HG02870 (cell line): ENCODE results near the gene SCAP.
"Not testable (repeated sequence)": the region's sequence is repeated elsewhere in the genome, so short reads cannot be mapped to it uniquely, and the experiment has no call there.

ENCODE experiments used
- ATAC-seq: cut with Tn5 transposase; IDR thresholded peaks from one replicate; pipeline ENCODE4 v1.9.1; 2021; ENCODE audit warnings: mild to moderate bottlenecking, moderate library complexity; ENCODE audit not compliant: unreplicated experiment

Gene SCAP

GRCh38 chr3:47475570-47476329 lies at the start of gene SCAP:
Gene SCAP (minus strand): TSS chr3:47475941. CDS start chr3:47442993, 32,948 bp downstream.
- ATAC-seq, result peak; percentile 88

GRCh38 chr3:47523310-47524073 lies 47.8 kb upstream of the SCAP start:
- ATAC-seq, result no peak

- no peak for ATAC-seq
These were observed 46.6 kb upstream of the SCAP start for GRCh38 chr3:47522082-47522987.

GRCh38 chr3:47520756-47521155 lies 45.0 kb upstream of the SCAP start:
- ATAC-seq, result no peak

GRCh38 chr3:47517937-47518336 lies 42.2 kb upstream of the SCAP start:
- no peak for ATAC-seq

GRCh38 chr3:47515864-47516319 lies 40.2 kb upstream of the SCAP start:
- no peak for ATAC-seq

- ATAC-seq, result no peak
These were observed 39.4 kb upstream of the SCAP start for GRCh38 chr3:47515100-47515499.

DNA sequence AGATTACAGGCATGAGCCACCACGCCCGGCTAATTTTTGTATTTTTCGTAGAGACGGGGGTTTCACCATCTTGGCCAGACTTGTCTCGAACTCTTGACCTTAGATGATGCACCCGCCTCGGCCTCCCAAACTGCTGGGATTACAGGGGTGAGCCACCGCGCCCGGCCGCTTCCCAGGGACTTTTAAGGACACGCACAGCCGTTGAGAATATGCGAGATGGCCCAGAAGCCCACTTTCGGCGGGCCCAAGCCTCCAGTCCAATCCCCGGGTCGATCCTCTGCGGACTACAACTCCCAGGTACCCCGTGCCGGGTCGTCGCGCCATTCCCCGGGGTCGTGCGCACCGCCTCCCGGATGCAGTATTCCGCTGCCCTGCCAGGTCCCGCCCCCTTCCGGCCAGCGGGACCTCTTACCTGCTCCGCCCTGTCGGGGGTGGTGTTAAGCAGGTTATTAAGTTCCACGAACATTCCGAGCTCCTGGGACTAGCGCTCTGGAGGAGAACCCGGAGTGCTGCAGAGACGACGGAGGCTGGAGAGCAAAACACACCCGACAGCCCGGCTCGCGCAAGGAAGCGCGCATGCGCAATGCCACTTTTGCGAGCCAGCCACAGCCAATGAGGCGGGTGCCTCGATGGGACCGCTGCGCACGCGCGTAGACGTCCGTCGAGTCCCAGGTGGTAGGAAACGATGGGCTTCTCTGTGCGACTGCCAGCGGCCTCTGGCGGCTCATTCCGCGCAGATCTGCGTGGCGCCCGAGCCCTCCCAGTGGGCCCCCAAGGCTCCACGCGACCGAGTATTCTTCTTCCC lies 37.6 kb upstream of the SCAP start, which contains the start of gene ELP6:
Gene ELP6 (minus strand): TSS at position 588 of the 805 bp plus-strand sequence. CDS start 122 bp downstream, at position 466.
- peak; percentile 91 for ATAC-seq

GRCh38 chr3:47512416-47513124 lies 36.8 kb upstream of the SCAP start:
- peak; percentile 15 for ATAC-seq

DNA sequence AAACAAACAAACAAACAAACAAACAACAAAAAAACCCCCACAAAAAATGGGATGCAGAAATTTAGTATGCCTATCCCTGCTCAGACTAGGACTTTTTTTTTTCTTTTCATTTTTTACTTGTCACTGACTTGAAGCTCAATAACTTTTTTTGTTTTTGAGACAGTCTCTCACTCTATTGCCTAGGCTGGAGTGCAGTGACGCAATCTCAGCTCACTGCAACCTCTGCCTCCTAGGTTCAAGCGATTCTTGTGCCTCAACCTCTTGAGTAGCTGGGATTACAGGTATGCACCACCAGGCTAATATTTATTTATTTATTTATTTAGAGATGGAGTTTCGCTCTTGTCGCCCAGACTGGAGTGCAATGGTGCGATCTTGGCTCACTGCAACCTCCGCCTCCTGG lies 29.5 kb upstream of the SCAP start:
- not testable (repeated sequence) for ATAC-seq

- ATAC-seq, result no peak
These were observed 28.4 kb upstream of the SCAP start for GRCh38 chr3:47504113-47504512.

GRCh38 chr3:47503033-47503432 lies 27.3 kb upstream of the SCAP start:
- ATAC-seq, result no peak

GRCh38 chr3:47496892-47497291 lies 21.2 kb upstream of the SCAP start:
- no peak for ATAC-seq

- ATAC-seq, result no peak
These were observed 20.1 kb upstream of the SCAP start for GRCh38 chr3:47495886-47496285.

DNA sequence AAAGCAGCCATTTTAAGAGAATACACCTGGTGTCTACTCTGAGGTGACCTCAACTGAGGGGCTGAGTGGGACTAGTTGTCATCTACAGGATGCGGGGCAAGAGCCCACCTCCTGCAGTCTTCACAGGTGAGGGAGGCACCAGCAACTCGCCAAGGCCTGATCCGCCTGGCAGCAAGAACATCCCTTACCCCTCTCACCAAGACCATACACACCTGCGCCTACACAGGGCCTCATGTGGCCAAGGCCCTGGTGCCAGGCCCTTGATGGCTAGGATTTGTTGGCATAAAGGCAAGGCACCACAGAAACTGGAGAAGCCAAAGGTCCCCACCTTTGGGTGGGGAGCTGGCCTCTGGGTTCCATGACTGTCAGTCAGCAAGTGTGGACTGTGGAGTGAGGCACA lies 19.4 kb upstream of the SCAP start:
- no peak for ATAC-seq

DNA sequence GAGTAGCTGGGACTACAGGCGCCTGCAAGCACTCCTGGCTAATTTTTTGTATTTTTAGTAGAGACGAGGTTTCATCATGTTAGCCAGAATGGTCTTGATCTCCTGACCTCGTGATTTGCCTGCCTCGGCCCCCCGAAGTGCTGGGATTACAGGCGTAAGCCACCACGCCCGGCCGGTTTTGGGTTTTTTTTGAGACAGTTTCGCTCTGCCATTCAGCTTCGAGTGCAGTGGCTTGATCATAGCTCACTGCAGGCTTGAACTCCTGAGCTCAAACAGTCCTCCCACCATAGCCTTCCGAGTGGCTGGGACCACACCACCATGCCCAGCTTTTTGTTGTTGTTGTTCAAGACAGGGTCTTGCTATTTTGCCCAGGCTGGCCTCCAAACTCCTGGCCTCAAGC lies 16.0 kb upstream of the SCAP start:
- no peak for ATAC-seq

DNA sequence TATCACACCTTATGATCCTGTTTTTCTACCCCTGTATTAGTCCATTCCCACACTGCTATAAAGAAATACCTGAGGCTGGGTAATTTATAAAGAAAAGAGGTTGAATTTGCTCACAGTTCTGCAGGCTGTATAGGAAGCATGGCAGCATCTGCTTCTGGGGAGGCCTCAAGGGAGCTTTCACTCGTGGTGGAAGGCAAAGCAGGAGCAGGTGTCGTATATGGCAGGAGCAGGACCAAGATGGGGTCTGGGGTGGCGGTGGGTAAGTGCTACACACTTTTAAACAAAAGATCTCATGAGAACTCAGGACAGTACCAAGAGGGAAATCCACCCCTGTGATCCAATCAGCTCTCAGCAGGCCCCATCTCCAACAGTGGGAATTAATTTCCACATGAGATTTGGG lies 15.4 kb upstream of the SCAP start:
- no peak for ATAC-seq

- ATAC-seq, result no peak
These were observed 11.5 kb upstream of the SCAP start for GRCh38 chr3:47487265-47487664.

DNA sequence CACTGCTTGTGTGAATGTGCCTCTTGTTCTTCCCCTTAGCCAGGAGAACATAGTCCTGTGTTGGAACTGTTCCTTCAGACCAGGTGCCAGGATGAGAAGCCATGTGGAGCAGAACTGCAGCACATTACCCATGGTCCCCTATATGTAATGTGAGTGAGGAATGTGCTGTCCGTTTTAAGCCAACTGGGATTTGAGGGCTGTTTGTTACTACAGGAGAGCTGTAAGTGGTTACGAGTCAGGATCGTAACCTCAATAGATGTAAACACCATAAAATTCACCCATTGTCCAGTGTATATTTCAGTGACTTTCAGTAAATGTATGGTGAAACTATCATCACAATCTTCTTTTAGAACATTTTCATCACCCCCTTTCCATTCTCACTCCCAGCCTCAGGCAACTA lies 10.1 kb upstream of the SCAP start:
- ATAC-seq, result no peak

- ATAC-seq, result no peak
These were observed 6.6 kb upstream of the SCAP start for GRCh38 chr3:47482366-47482765.
